SK-N-SH treated with all-trans-retinoic acid at 6 μM for 48 hours (cell line): ENCODE results near the gene ANKRD11.
A peak's percentile ranks its signal among the peaks of the same experiment; 100 is the strongest.

Experiments used
- ATAC-seq: fragments of 200-7000 bp; cut with Tn5 transposase; 3 replicates; pipeline ENCODE4 v1.9.1; 2020; ENCODE audit warnings: mild to moderate bottlenecking, moderate library complexity
- ARNTL ChIP-seq: fragments of 450-650 bp; formaldehyde crosslinking; IDR thresholded peaks from 2 replicates; pipeline ENCODE4 v1.5.0; 2020; ENCODE audit warnings: low read depth, mild to moderate bottlenecking, moderate library complexity, borderline replicate concordance
- BACH2 ChIP-seq: fragments of 250-450 bp; sonication (Bioruptor Pico); IDR thresholded peaks from 2 replicates; pipeline ENCODE4 v1.9.0; 2021; ENCODE audit warnings: mild to moderate bottlenecking, borderline replicate concordance
- CSDC2 ChIP-seq: fragments of 250-450 bp; sonication (Bioruptor Pico); IDR thresholded peaks from 2 replicates; pipeline ENCODE4 v1.5.0; 2020; ENCODE audit warnings: mild to moderate bottlenecking, moderate library complexity
- CSRNP3 ChIP-seq: fragments of 250-450 bp; sonication (Bioruptor Pico); IDR thresholded peaks from 2 replicates; pipeline ENCODE4 v1.5.1; 2021; ENCODE audit warnings: mild to moderate bottlenecking, moderate library complexity
- ESRRG ChIP-seq: fragments of 250-450 bp; sonication (Bioruptor Pico); IDR thresholded peaks from 2 replicates; pipeline ENCODE4 v1.6.1; 2021; ENCODE audit warnings: mild to moderate bottlenecking
- GLIS3 ChIP-seq: fragments of 250-450 bp; sonication (Bioruptor Pico); IDR thresholded peaks from 2 replicates; pipeline ENCODE4 v1.5.0; 2020; ENCODE audit warnings: mild to moderate bottlenecking, moderate library complexity
- ISL1 ChIP-seq: fragments of 250-450 bp; sonication (Bioruptor Pico); IDR thresholded peaks from 2 replicates; pipeline ENCODE4 v2.1.2; 2022; ENCODE audit warnings: mild to moderate bottlenecking, moderate library complexity
- OSR1 ChIP-seq: fragments of 250-450 bp; sonication (Bioruptor Pico); IDR thresholded peaks from 2 replicates; pipeline ENCODE4 v1.8.0; 2022; ENCODE audit warnings: moderate library complexity, mild to moderate bottlenecking, inconsistent platforms
- PATZ1 ChIP-seq: fragments of 250-450 bp; sonication (Bioruptor Pico); IDR thresholded peaks from 2 replicates; pipeline ENCODE4 v1.8.0; 2020; ENCODE audit warnings: mild to moderate bottlenecking, moderate library complexity, borderline replicate concordance
- PPARA ChIP-seq: fragments of 250-450 bp; sonication (Bioruptor Pico); IDR thresholded peaks from 2 replicates; pipeline ENCODE4 v1.5.0; 2020; ENCODE audit warnings: mild to moderate bottlenecking, borderline replicate concordance
- SNAI2 ChIP-seq: fragments of 250-450 bp; sonication (Bioruptor Pico); IDR thresholded peaks from 2 replicates; pipeline ENCODE4 v1.5.0; 2020; ENCODE audit warnings: mild to moderate bottlenecking, moderate library complexity
- TCF4 ChIP-seq: fragments of 250-450 bp; sonication (Bioruptor Pico); IDR thresholded peaks from 2 replicates; pipeline ENCODE4 v1.8.0; 2021; ENCODE audit warnings: mild to moderate bottlenecking, moderate library complexity, borderline replicate concordance
- TSHZ2 ChIP-seq: fragments of 250-450 bp; sonication (Bioruptor Pico); IDR thresholded peaks from 2 replicates; pipeline ENCODE4 v1.5.0; 2020; ENCODE audit warnings: mild to moderate bottlenecking, moderate library complexity
- ZC3H10 ChIP-seq: fragments of 250-450 bp; sonication (Bioruptor Pico); IDR thresholded peaks from 2 replicates; pipeline ENCODE4 v1.5.1; 2021; ENCODE audit warnings: mild to moderate bottlenecking, moderate library complexity
- ZFP3 ChIP-seq: fragments of 250-450 bp; sonication (Bioruptor Pico); IDR thresholded peaks from 2 replicates; pipeline ENCODE4 v1.5.0; 2020; ENCODE audit warnings: mild to moderate bottlenecking, moderate library complexity
- ZFP30 ChIP-seq: fragments of 450-650 bp; formaldehyde crosslinking; IDR thresholded peaks from 2 replicates; pipeline ENCODE4 v1.5.0; 2022; ENCODE audit warnings: mild to moderate bottlenecking, moderate library complexity
- ZNF565 ChIP-seq: fragments of 450-650 bp; formaldehyde crosslinking; conservative IDR thresholded peaks from 2 replicates; pipeline ENCODE4 v1.5.0; 2020; ENCODE audit warnings: low read depth, mild to moderate bottlenecking, moderate library complexity
- ZNF70 ChIP-seq: fragments of 450-650 bp; formaldehyde crosslinking; IDR thresholded peaks from 2 replicates; pipeline ENCODE4 v1.5.0; 2020; ENCODE audit warnings: mild to moderate bottlenecking, moderate library complexity
- TF ChIP-seq, protein P1 (sequence below): fragments of 250-450 bp; sonication (Bioruptor Pico); IDR thresholded peaks from 2 replicates; pipeline ENCODE4 v1.8.0; 2021; ENCODE audit warnings: low read depth, mild to moderate bottlenecking, moderate library complexity, borderline replicate concordance

Gene ANKRD11

DNA sequence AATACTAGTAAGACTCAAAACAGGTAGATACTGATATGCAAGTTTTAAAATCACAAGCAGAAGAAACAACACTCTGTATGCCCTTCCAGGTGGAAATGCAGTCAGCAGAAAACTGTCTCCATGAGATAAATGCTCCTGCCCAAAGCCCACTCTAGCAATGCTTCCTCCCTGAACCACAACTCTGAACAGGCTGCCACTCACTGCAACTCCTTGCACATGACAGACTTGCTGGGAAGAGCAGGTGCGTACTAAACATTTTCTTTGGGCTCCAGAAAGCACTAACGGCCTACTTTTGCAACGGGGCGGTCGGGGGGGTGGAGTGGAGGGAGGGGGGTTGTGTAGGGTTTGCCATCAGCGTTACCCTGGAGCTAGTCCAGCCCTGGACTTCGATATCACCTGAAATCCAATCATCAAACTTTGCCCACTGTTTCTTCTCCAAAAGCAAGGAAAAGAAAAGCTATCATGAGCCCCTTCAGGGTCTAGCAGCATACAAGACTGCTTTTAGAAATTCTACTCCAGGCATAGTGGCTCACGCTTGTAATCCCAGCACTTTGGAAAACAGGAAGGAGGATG lies 46.1 kb downstream of the ANKRD11 start:
- ATAC-seq: no peak
- TF ChIP-seq GLIS3: no peak
- TF ChIP-seq PPARA (CRISPR knock-in tag): no peak
- TF ChIP-seq ZFP30: no peak
- TF ChIP-seq PATZ1: no peak
- TF ChIP-seq ESRRG (CRISPR knock-in tag): no peak
- no peak for TF ChIP-seq ISL1 (CRISPR knock-in tag)
- TF ChIP-seq SNAI2 (CRISPR knock-in tag): no peak
- TF ChIP-seq TCF4 (CRISPR knock-in tag): no peak
- no peak for TF ChIP-seq ZNF70 (CRISPR knock-in tag)
- no peak for TF ChIP-seq ZC3H10 (CRISPR knock-in tag)
- TF ChIP-seq OSR1: no peak
- no peak for TF ChIP-seq BACH2 (CRISPR knock-in tag)
- TF ChIP-seq, protein P1, sequence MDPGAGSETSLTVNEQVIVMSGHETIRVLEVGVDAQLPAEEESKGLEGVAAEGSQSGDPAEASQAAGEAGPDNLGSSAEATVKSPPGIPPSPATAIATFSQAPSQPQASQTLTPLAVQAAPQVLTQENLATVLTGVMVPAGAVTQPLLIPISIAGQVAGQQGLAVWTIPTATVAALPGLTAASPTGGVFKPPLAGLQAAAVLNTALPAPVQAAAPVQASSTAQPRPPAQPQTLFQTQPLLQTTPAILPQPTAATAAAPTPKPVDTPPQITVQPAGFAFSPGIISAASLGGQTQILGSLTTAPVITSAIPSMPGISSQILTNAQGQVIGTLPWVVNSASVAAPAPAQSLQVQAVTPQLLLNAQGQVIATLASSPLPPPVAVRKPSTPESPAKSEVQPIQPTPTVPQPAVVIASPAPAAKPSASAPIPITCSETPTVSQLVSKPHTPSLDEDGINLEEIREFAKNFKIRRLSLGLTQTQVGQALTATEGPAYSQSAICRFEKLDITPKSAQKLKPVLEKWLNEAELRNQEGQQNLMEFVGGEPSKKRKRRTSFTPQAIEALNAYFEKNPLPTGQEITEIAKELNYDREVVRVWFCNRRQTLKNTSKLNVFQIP: no peak
- TF ChIP-seq CSDC2: no peak
- TF ChIP-seq CSRNP3 (CRISPR knock-in tag): no peak
- TF ChIP-seq ZNF565 (CRISPR knock-in tag): no peak
- no peak for TF ChIP-seq ZFP3 (CRISPR knock-in tag)
- TF ChIP-seq ARNTL: no peak
- TF ChIP-seq, all 23 proteins: peak for 0

DNA sequence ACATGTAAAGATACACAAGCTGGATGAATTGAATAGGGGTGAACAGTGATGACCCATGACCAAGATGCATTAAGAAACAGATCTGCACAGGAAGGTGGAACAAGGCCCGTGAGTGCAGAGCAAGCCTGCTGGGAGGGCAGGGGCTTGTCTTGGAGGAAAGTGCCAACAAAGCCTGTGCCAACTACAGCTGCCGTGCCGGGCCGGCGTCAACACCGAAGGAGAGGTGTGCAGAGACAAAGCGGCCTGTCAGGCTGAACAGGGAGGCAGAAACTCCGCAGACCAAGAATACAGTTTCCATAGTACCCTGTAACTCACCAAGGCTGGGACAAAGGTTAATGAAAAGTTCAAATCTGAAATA lies 46.7 kb downstream of the ANKRD11 start:
- ATAC-seq: peak; percentile 4; the same call in 2 of the 3 replicates
- TF ChIP-seq, protein P1: no peak
- no peak for TF ChIP-seq CSDC2
- no peak for TF ChIP-seq TSHZ2 (CRISPR knock-in tag)
- TF ChIP-seq ZNF70 (CRISPR knock-in tag): no peak
- no peak for TF ChIP-seq ESRRG (CRISPR knock-in tag)
- TF ChIP-seq ZFP3 (CRISPR knock-in tag): no peak
- TF ChIP-seq OSR1: no peak
- TF ChIP-seq ZNF565 (CRISPR knock-in tag): no peak
- no peak for TF ChIP-seq ARNTL
- TF ChIP-seq CSRNP3 (CRISPR knock-in tag): no peak
- no peak for TF ChIP-seq PPARA (CRISPR knock-in tag)
- TF ChIP-seq ZC3H10 (CRISPR knock-in tag): no peak
- TF ChIP-seq TCF4 (CRISPR knock-in tag): no peak
- TF ChIP-seq, all 23 proteins: peak for 0
